Right hindlimb (tissue), 1 donor: ENCODE data around the gene MAGI2.
"Not testable (repeated sequence)": the region's sequence is repeated elsewhere in the genome, so short reads cannot be mapped to it uniquely, and the experiment has no call there.

Experiments
- DNase-seq: peaks from one replicate; pipeline ENCODE4 v3.0.0-alpha.2; 2018

Gene MAGI2

GRCh38 chr7:78588393-78588792 lies 865.1 kb downstream of the MAGI2 start:
- DNase-seq = no peak

- no peak for DNase-seq
Measured at GRCh38 chr7:78587443-78588044, 865.9 kb downstream of the MAGI2 start.

GRCh38 chr7:78585980-78586379 lies 867.5 kb downstream of the MAGI2 start:
- DNase-seq = no peak

GRCh38 chr7:78578686-78579085 lies 874.8 kb downstream of the MAGI2 start:
- DNase-seq = no peak

- not testable (repeated sequence) for DNase-seq
Measured at GRCh38 chr7:78577174-78577952, 876.1 kb downstream of the MAGI2 start.

- no peak for DNase-seq
Measured at GRCh38 chr7:78576236-78576635, 877.2 kb downstream of the MAGI2 start.

GRCh38 chr7:78571292-78571691 lies 882.2 kb downstream of the MAGI2 start:
- no peak for DNase-seq

- DNase-seq = no peak
Measured at GRCh38 chr7:78568690-78569089, 884.8 kb downstream of the MAGI2 start.

- no peak for DNase-seq
Measured at GRCh38 chr7:78567836-78568235, 885.6 kb downstream of the MAGI2 start.

GRCh38 chr7:78565784-78566183 lies 887.7 kb downstream of the MAGI2 start:
- no peak for DNase-seq

GRCh38 chr7:78563191-78563590 lies 890.3 kb downstream of the MAGI2 start:
- no peak for DNase-seq

GRCh38 chr7:78562191-78562590 lies 891.3 kb downstream of the MAGI2 start:
- DNase-seq = no peak

- no peak for DNase-seq
Measured at GRCh38 chr7:78558566-78558965, 894.9 kb downstream of the MAGI2 start.

- no peak for DNase-seq
Measured at GRCh38 chr7:78543976-78544375, 909.5 kb downstream of the MAGI2 start.

GRCh38 chr7:78542981-78543380 lies 910.5 kb downstream of the MAGI2 start:
- DNase-seq = no peak

GRCh38 chr7:78542541-78542940 lies 910.9 kb downstream of the MAGI2 start:
- DNase-seq = no peak

- DNase-seq = no peak
Measured at GRCh38 chr7:78539825-78540224, 913.6 kb downstream of the MAGI2 start.

GRCh38 chr7:78535655-78536054 lies 917.8 kb downstream of the MAGI2 start:
- no peak for DNase-seq

- DNase-seq = no peak
Measured at GRCh38 chr7:78530351-78530750, 923.1 kb downstream of the MAGI2 start.

GRCh38 chr7:78529392-78529791 lies 924.1 kb downstream of the MAGI2 start:
- no peak for DNase-seq

- no peak for DNase-seq
Measured at GRCh38 chr7:78528964-78529363, 924.5 kb downstream of the MAGI2 start.

- DNase-seq = no peak
Measured at GRCh38 chr7:78523930-78524329, 929.5 kb downstream of the MAGI2 start.

GRCh38 chr7:78521961-78522360 lies 931.5 kb downstream of the MAGI2 start:
- no peak for DNase-seq

- no peak for DNase-seq
Measured at GRCh38 chr7:78516450-78516849, 937.0 kb downstream of the MAGI2 start.

GRCh38 chr7:78514634-78515033 lies 938.8 kb downstream of the MAGI2 start:
- DNase-seq = no peak
